Measurements from ENCODE around the gene ANTXR1. TPM values are rescaled to one million over a fixed set of nuclear protein-coding genes. Genes with fewer than 3 reads are reported as not detected.

ANTXR1 gene
- total RNA-seq, 1 donor = 61.5 TPM

GRCh38 chr2:68974251-68974650 is 38.7 kb upstream of the ANTXR1 start, which contains the start of gene GKN1:
GKN1 (plus strand) TSS chr2:68974636; CDS start chr2:68974678, 42 bp downstream.
- no peak within 1 kb of the TSS for H3K4me3 ChIP-seq (ENCODE audit: low read depth, low read length)
- no peak for DNase-seq (ENCODE audit: low read depth)
- TF ChIP-seq CTCF (IDR thresholded peaks at IDR 0.05; ENCODE audit: insufficient read depth, low read length) = no peak

DNA sequence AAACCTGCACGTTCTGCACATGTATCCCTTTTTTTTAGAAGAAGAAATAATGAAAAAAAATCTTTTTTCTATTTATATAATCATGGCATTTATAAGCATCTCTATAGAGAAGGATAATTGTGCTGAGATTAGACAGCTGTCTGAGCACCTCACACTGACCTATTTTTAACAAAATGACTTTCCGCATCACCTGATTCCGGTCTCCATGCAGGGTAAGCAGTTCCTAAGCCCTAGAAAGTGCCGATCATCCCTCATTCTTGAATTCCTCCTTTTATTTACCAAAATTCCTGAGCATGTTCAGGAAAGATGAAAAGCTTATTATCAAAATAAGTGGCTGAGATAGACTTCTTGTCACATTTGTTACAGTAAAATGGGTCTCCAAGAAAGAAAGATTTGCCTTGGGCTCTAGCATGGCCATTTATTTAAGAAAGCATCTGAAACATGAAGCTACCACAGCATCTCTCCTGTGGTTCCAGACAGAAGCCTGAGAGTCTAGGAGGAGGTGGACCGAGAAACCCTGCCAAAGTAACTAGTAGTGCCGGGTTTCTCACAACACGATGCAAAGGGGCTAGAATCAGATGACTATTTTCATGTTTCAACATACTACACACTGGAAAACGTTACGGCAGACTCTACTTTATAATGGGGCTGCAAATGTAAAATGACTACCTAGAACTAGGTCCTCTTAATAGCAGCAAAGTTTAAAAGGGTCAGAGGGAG is 37.9 kb upstream of the ANTXR1 start:
- no peak for TF ChIP-seq CTCF (IDR thresholded peaks at IDR 0.05; ENCODE audit: insufficient read depth, low read length)
- no peak overlapping the region for H3K4me3 ChIP-seq (ENCODE audit: low read depth, low read length)
- peak; percentile 27 for DNase-seq (ENCODE audit: low read depth)

- no peak for DNase-seq (ENCODE audit: low read depth)
- TF ChIP-seq CTCF (IDR thresholded peaks at IDR 0.05; ENCODE audit: insufficient read depth, low read length) = no peak
- no peak overlapping the region for H3K4me3 ChIP-seq (ENCODE audit: low read depth, low read length)
These were observed 37.1 kb upstream of the ANTXR1 start for GRCh38 chr2:68975844-68976243.

DNA sequence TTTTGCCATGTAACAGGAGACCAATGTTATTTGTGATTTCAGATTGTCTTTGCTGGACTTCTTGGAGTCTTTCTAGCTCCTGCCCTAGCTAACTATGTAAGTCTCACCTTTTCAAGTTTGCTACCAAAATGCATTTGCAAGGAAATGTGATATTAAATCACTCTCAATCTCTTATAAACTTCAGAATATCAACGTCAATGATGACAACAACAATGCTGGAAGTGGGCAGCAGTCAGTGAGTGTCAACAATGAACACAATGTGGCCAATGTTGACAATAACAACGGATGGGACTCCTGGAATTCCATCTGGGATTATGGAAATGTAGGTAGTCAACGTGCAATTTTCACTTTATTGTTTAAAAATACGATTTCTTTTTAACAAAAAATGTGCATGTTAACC is 35.5 kb upstream of the ANTXR1 start:
- TF ChIP-seq CTCF (IDR thresholded peaks at IDR 0.05; ENCODE audit: insufficient read depth, low read length) = no peak
- no peak for DNase-seq (ENCODE audit: low read depth)
- no peak overlapping the region for H3K4me3 ChIP-seq (ENCODE audit: low read depth, low read length)

DNA sequence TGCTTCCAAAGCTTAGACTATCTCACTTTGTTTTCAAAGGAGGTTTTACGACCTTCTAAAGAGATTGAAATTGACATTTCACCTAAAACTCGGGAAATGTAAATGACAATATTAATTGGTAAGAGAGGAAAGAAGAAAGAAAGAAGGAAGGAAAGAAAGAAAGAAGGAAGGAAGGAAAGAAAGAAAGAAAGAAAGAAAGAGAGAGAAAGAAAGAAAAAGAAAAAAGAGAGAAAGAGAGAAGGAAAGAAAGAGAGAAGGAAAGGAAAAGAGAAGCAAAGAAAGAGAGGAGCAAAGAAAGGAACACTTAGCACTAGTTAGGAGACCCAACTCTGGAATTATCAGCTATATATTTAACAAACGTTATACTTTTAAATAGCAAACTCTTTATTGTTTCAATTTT is 34.9 kb upstream of the ANTXR1 start:
- no peak for TF ChIP-seq CTCF (IDR thresholded peaks at IDR 0.05; ENCODE audit: insufficient read depth, low read length)
- no peak overlapping the region for H3K4me3 ChIP-seq (ENCODE audit: low read depth, low read length)
- DNase-seq (ENCODE audit: low read depth) = no peak

DNA sequence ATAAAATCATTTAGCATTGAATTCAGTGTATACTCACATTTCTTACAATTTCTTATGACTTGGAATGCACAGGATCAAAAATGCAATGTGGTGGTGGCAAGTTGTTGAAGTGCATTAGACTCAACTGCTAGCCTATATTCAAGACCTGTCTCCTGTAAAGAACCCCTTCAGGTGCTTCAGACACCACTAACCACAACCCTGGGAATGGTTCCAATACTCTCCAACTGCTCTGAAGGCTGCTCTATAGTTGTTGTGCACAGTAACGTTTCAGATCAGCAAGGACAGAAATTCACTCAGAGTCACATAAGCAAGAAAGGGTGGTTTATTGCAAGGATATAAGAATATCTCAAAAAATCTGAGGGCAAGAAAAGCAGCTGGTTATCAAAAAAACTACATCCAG is 32.0 kb upstream of the ANTXR1 start:
- no peak for DNase-seq (ENCODE audit: low read depth)
- no peak for TF ChIP-seq CTCF (IDR thresholded peaks at IDR 0.05; ENCODE audit: insufficient read depth, low read length)
- no peak overlapping the region for H3K4me3 ChIP-seq (ENCODE audit: low read depth, low read length)

All from fibroblast of the aortic adventitia (primary cell).